ENCODE data around the gene RPS21. TPM values are rescaled to one million over a fixed set of nuclear protein-coding genes. Genes with fewer than 3 reads are reported as not detected.

Gene RPS21
- total RNA-seq, 6 donors from 2014 or later = 94.6 to 1,381 (median 998) TPM

DNA sequence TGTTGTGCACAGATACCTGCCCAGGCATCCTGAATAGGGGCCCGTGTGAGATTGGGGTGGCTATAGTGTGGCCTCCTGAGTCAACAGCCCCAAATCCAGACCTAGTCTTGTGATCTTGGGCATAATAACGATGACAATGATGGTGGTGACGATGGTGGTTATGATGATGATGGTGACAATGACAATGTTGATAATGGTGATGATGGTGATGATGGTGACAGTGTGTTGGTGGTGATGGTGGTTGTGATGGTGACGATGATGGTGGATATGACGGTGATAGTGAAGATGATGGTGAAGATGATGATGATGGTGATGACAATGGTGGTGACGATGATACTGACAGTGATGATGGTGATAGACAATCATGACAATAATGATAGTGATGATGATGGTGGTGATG is 5.1 kb upstream of the RPS21 start:
- H3K27ac ChIP-seq = peak overlapping the region; percentile 69 to 86 (median 74)
- ATAC-seq (ENCODE audit: low FRiP score in 2 of 2) = no peak
- H3K36me3 ChIP-seq = no peaks in the 10 kb centered on the region
- TF ChIP-seq, protein P1, sequence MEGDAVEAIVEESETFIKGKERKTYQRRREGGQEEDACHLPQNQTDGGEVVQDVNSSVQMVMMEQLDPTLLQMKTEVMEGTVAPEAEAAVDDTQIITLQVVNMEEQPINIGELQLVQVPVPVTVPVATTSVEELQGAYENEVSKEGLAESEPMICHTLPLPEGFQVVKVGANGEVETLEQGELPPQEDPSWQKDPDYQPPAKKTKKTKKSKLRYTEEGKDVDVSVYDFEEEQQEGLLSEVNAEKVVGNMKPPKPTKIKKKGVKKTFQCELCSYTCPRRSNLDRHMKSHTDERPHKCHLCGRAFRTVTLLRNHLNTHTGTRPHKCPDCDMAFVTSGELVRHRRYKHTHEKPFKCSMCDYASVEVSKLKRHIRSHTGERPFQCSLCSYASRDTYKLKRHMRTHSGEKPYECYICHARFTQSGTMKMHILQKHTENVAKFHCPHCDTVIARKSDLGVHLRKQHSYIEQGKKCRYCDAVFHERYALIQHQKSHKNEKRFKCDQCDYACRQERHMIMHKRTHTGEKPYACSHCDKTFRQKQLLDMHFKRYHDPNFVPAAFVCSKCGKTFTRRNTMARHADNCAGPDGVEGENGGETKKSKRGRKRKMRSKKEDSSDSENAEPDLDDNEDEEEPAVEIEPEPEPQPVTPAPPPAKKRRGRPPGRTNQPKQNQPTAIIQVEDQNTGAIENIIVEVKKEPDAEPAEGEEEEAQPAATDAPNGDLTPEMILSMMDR (IDR thresholded peaks at IDR 0.05) = no peak
- TF ChIP-seq POLR2AphosphoS5 (IDR thresholded peaks at IDR 0.05) (no peak), EP300 (IDR thresholded peaks at IDR 0.05) (no peak), POLR2A (IDR thresholded peaks at IDR 0.05) (no peak)
- peaks cover 44 to 63% (median 53%) of the 10 kb centered on the region in 4 donors for H3K4me1 ChIP-seq
- H3K4me3 ChIP-seq = no peak overlapping the region
- H3K27me3 ChIP-seq = no peaks in the 10 kb centered on the region
- H3K9me3 ChIP-seq = no peaks in the 10 kb centered on the region
- 88 to 95% methylated on average over 6 of the region's 6 CpGs for WGBS, 2 donors
- DNase-seq = no peak

DNA sequence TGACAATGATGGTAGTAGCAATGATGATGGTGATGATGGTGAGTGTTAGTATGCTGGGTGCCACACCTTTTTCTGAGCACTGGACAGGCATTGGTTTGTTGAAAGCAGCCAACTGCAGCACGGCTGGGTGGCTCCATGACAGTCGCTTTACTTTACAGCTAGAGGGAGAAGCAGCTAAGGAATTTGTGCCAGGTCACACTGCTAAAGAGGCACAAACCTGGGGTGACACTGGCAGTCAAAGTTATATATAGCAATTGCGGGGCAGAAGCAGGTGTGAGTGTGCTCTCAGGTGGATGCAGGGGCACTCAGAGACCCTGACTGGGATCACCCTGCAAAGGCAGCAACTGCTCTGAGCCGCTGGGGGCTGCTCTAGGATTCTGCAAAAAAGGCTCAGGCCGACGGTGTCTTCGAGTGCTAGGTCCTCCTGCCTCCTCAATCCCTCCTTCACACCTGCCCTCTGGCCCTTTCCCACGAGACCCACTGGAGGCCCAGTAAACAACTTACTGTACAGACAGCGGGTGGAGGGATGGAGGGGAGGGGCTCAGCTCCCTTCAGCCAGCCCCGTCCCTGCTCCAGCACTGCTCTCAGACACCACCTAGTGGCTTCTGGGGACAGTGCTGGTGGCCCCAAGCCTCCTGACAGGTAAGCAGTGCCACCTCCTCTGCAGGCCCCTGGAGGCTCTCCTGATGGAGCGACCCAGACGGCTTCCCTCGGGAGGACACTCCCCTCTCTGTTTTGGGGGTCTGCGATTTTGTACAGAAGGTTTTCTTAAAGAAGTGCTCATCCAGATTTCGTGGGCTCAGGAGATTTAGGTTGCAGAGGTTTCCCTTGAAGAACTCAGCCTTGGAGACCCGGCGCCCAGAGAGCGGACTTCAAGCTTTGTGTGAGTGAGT is 4.4 kb upstream of the RPS21 start:
- Histone ChIP-seq H3K27ac (peak overlapping the region in 3 of 4 donors; percentile 69 to 86 (median 79)), H3K27me3 (no peaks in the 10 kb centered on the region), H3K9me3 (no peaks in the 10 kb centered on the region), H3K4me3 (no peak overlapping the region), H3K36me3 (no peaks in the 10 kb centered on the region), H3K4me1 (peaks cover 41 to 60% (median 48%) of the 10 kb centered on the region in 4 donors)
- peak; percentile 24 to 85 for DNase-seq
- TF ChIP-seq EP300 (IDR thresholded peaks at IDR 0.05) = no peak
- TF ChIP-seq, protein P1 (IDR thresholded peaks at IDR 0.05) = peak; percentile 84 to 95 (median 94)
- peak; percentile 73 to 88 for ATAC-seq (ENCODE audit: low FRiP score in 2 of 2)
- WGBS, 2 donors = 40 to 45% methylated on average over 12 to 18 of the region's 18 CpGs

DNA sequence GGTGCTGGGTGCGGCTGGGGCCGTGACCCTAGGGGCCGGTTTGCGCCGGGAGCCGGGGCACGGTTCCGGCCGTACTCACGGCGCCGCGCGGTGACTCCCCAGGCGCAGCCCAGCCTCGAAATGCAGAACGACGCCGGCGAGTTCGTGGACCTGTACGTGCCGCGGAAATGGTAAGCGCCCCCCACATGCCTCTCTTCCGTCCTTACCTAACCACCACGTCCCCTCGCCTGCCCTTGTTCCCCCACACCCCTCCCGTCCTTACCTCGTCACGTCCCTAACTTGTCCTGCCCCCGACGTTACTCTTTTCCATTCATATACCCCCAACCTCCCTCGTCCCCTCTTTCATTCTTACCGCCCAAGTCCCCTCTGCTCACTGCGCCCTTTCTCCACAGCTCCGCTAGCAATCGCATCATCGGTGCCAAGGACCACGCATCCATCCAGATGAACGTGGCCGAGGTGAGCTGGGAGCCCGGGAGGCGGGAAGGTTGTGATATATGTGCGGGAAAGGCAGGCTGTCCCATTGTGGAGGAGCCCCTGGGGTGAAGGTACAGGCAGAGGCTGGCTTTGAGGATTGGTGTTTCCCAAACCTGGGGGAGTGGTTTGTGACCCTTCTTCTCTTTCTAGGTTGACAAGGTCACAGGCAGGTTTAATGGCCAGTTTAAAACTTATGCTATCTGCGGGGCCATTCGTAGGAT is 463 bp downstream of the RPS21 start:
- no peak for ATAC-seq (ENCODE audit: low FRiP score in 2 of 2)

DNA sequence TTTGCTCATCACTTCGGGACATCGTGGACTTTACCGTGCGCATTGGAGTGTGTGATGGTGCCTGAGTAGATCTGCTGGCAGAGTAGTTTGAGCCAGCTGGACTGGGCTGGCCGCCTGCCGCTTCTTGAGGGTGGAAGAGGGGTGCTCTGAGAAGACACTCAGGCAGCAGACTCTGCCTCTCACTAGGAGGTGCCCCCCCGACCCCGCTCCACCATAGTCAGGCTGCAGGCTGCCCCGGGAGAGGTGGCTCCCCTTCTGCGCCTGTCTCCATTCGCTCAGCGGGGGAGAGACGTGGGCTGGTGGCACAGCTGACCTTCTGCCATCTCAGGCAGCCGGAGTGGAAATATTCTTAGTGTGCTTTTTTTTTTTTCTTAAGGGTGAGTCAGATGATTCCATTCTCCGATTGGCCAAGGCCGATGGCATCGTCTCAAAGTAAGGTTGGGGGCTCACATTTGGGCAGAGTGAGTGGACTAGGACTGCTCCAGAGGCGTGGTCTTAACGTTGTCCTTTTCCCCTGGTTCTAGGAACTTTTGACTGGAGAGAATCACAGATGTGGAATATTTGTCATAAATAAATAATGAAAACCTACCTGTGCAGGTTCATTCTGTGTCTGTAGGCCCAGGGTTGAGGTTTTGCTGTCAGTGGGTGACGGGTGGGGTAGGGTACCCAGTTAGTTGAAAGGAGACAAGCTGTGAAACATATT is 1.2 kb downstream of the RPS21 start:
- DNase-seq = peak in 1 of 2 donors; percentile 47
- H3K36me3 ChIP-seq = peaks cover 2 to 49% (median 25%) of the 10 kb centered on the region in 4 donors
- WGBS, 2 donors = 72 to 73% methylated on average over 20 of the region's 20 CpGs
- H3K4me1 ChIP-seq = peaks cover 16 to 34% (median 23%) of the 10 kb centered on the region in 4 donors
- ATAC-seq (ENCODE audit: low FRiP score in 2 of 2) = no peak
- no peaks in the 10 kb centered on the region for H3K27me3 ChIP-seq
- peak overlapping the region in 3 of 4 donors; percentile 91 to 100 (median 100) for H3K4me3 ChIP-seq
- TF ChIP-seq EP300 (IDR thresholded peaks at IDR 0.05) (no peak), POLR2AphosphoS5 (IDR thresholded peaks at IDR 0.05) (no peak)
- TF ChIP-seq, protein P1 (IDR thresholded peaks at IDR 0.05) = no peak
- H3K27ac ChIP-seq = peak overlapping the region in 2 of 4 donors; percentile 96 to 97
- no peaks in the 10 kb centered on the region for H3K9me3 ChIP-seq

More for the DNA sequence above, 463 bp downstream of the RPS21 start:
- peak overlapping the region; percentile 91 to 100 (median 99) for H3K4me3 ChIP-seq
- H3K27ac ChIP-seq = peak overlapping the region; percentile 93 to 97 (median 95)
- H3K27me3 ChIP-seq = no peaks in the 10 kb centered on the region
- H3K4me1 ChIP-seq = peaks cover 20 to 39% (median 27%) of the 10 kb centered on the region in 4 donors
- TF ChIP-seq, protein P1 (IDR thresholded peaks at IDR 0.05) = no peak
- no peak for TF ChIP-seq EP300 (IDR thresholded peaks at IDR 0.05)
- no peak for TF ChIP-seq POLR2AphosphoS5 (IDR thresholded peaks at IDR 0.05)
- no peak for TF ChIP-seq POLR2A (IDR thresholded peaks at IDR 0.05)
- DNase-seq = no peak
- no peaks in the 10 kb centered on the region for H3K9me3 ChIP-seq
- 3% methylated on average over 26 to 39 of the region's 47 CpGs for WGBS, 2 donors
- H3K36me3 ChIP-seq = peaks cover 2 to 42% (median 21%) of the 10 kb centered on the region in 4 donors
